ENCODE measurements around the gene MC4R. TPM values are rescaled to one million over a fixed set of nuclear protein-coding genes. Genes with fewer than 3 reads are reported as not detected.

MC4R gene
- total and polyA plus RNA-seq, 3 donors from 2014 or later, result not detected

GRCh38 chr18:60358516-60358915 lies 14.1 kb downstream of the MC4R start:
- Histone ChIP-seq H3K36me3 (ENCODE audit: low read depth, missing control alignments) (no peaks in the 10 kb centered on the region), H3K27ac (no peak overlapping the region), H3K27me3 (no peaks in the 10 kb centered on the region), H3K4me3 (no peak overlapping the region), H3K4me1 (no peaks in the 10 kb centered on the region), H3K9me3 (no peaks in the 10 kb centered on the region)
- no peak for DNase-seq
- TF ChIP-seq POLR2A (IDR thresholded peaks at IDR 0.05) (no peak), CTCF (IDR thresholded peaks at IDR 0.05) (no peak)
- 90% methylated on average over 1 of the region's 1 CpG for WGBS, 2 donors
- intact Hi-C loops (cut with DNase I; ENCODE audit: low total_unique reads), result no loop called here

- Histone ChIP-seq H3K27ac (no peak overlapping the region), H3K4me1 (no peaks in the 10 kb centered on the region), H3K4me3 (no peak overlapping the region), H3K36me3 (ENCODE audit: low read depth, missing control alignments) (no peaks in the 10 kb centered on the region), H3K9me3 (no peaks in the 10 kb centered on the region), H3K27me3 (no peaks in the 10 kb centered on the region)
- 83 to 84% methylated on average over 3 of the region's 3 CpGs for WGBS, 2 donors
- no peak for TF ChIP-seq CTCF (IDR thresholded peaks at IDR 0.05)
- no peak for TF ChIP-seq POLR2A (IDR thresholded peaks at IDR 0.05)
- intact Hi-C loops (cut with DNase I; ENCODE audit: low total_unique reads), result no loop called here
- no peak for DNase-seq
Measured at GRCh38 chr18:60350941-60351340, 21.6 kb downstream of the MC4R start.

- H3K27me3 ChIP-seq, result no peaks in the 10 kb centered on the region
- TF ChIP-seq CTCF (IDR thresholded peaks at IDR 0.05), result no peak
- TF ChIP-seq POLR2A (IDR thresholded peaks at IDR 0.05), result no peak
- DNase-seq, result no peak
- WGBS, 2 donors, result 83 to 86% methylated on average over 1 of the region's 1 CpG
- H3K4me1 ChIP-seq, result no peaks in the 10 kb centered on the region
- no peaks in the 10 kb centered on the region for H3K36me3 ChIP-seq (ENCODE audit: low read depth, missing control alignments)
- no peak overlapping the region for H3K27ac ChIP-seq
- intact Hi-C loops (cut with DNase I; ENCODE audit: low total_unique reads), result no loop called here
- H3K4me3 ChIP-seq, result no peak overlapping the region
- H3K9me3 ChIP-seq, result no peaks in the 10 kb centered on the region
Measured at GRCh38 chr18:60350150-60350549, 22.4 kb downstream of the MC4R start.

GRCh38 chr18:60347526-60348045 lies 25.0 kb downstream of the MC4R start:
- no peaks in the 10 kb centered on the region for H3K9me3 ChIP-seq
- no peaks in the 10 kb centered on the region for H3K4me1 ChIP-seq
- H3K36me3 ChIP-seq (ENCODE audit: low read depth, missing control alignments), result no peaks in the 10 kb centered on the region
- H3K27me3 ChIP-seq, result no peaks in the 10 kb centered on the region
- WGBS, 2 donors, result 94 to 96% methylated on average over 4 of the region's 4 CpGs
- DNase-seq, result no peak
- TF ChIP-seq POLR2A (IDR thresholded peaks at IDR 0.05) (no peak), CTCF (IDR thresholded peaks at IDR 0.05) (no peak)
- no peak overlapping the region for H3K27ac ChIP-seq
- H3K4me3 ChIP-seq, result no peak overlapping the region
- intact Hi-C loops (cut with DNase I; ENCODE audit: low total_unique reads), result no loop called here

GRCh38 chr18:60339018-60339417 lies 33.6 kb downstream of the MC4R start:
- H3K36me3 ChIP-seq (ENCODE audit: low read depth, missing control alignments), result no peaks in the 10 kb centered on the region
- TF ChIP-seq CTCF (IDR thresholded peaks at IDR 0.05), result no peak
- no peak for TF ChIP-seq POLR2A (IDR thresholded peaks at IDR 0.05)
- DNase-seq, result no peak
- H3K4me1 ChIP-seq, result no peaks in the 10 kb centered on the region
- H3K4me3 ChIP-seq, result no peak overlapping the region
- 73 to 89% methylated on average over 1 of the region's 1 CpG for WGBS, 2 donors
- intact Hi-C loops (cut with DNase I; ENCODE audit: low total_unique reads), result no loop called here
- H3K9me3 ChIP-seq, result no peaks in the 10 kb centered on the region
- no peaks in the 10 kb centered on the region for H3K27me3 ChIP-seq
- no peak overlapping the region for H3K27ac ChIP-seq
